Measurements from ENCODE around the gene IL2RG. TPM values are rescaled to one million over a fixed set of nuclear protein-coding genes. Genes with fewer than 3 reads are reported as not detected.

Gene IL2RG
- total and polyA plus RNA-seq, 2 experiments from 2014 or later: 0.26 TPM; not detected in 1

- Histone ChIP-seq H3K4me2 (no peak overlapping the region), H2AFZ (no peak overlapping the region), H3K4me3 (no peak overlapping the region), H3K27ac (ENCODE audit: low read depth) (no peak overlapping the region), H4K20me1 (replicated peaks; ENCODE audit: insufficient read depth) (no peaks in the 10 kb centered on the region), H3F3A (replicated peaks; ENCODE audit: low read depth) (no peaks in the 10 kb centered on the region), H3K27me3 (ENCODE audit: insufficient read depth) (no peaks in the 10 kb centered on the region), H3K36me3 (ENCODE audit: insufficient read depth) (0 out of 2 replicates have a peak, but pooled peaks cover 4% of the 10 kb centered on the region), H3K4me1 (ENCODE audit: insufficient read depth) (no peaks in the 10 kb centered on the region), H3K9me2 (ENCODE audit: insufficient read depth) (no peaks in the 10 kb centered on the region), H3K79me2 (replicated peaks; ENCODE audit: insufficient read depth) (no peaks in the 10 kb centered on the region)
- TF ChIP-seq, protein P1, sequence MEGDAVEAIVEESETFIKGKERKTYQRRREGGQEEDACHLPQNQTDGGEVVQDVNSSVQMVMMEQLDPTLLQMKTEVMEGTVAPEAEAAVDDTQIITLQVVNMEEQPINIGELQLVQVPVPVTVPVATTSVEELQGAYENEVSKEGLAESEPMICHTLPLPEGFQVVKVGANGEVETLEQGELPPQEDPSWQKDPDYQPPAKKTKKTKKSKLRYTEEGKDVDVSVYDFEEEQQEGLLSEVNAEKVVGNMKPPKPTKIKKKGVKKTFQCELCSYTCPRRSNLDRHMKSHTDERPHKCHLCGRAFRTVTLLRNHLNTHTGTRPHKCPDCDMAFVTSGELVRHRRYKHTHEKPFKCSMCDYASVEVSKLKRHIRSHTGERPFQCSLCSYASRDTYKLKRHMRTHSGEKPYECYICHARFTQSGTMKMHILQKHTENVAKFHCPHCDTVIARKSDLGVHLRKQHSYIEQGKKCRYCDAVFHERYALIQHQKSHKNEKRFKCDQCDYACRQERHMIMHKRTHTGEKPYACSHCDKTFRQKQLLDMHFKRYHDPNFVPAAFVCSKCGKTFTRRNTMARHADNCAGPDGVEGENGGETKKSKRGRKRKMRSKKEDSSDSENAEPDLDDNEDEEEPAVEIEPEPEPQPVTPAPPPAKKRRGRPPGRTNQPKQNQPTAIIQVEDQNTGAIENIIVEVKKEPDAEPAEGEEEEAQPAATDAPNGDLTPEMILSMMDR (conservative IDR thresholded peaks at IDR 0.05; ENCODE audit: low read depth in 2 of 2): peak; percentile 75 to 84
- TF ChIP-seq POLR2AphosphoS5 (IDR thresholded peaks at IDR 0.05; ENCODE audit: low read depth): no peak
- TF ChIP-seq STAT1 (IDR thresholded peaks at IDR 0.05; ENCODE audit: unreplicated experiment): no peak
- Mint-ChIP-seq H3K4me1 (peaks cover 7% of the 10 kb centered on the region; the same call in 2 of the 3 replicates), H3K36me3 (ENCODE audit: low read depth) (peaks cover 81% of the 10 kb centered on the region), H3K9me3 (no peaks in the 10 kb centered on the region), H3K4me3 (no peak overlapping the region), H3K27me3 (ENCODE audit: insufficient read depth, low read depth, poor library complexity) (peaks cover 10% of the 10 kb centered on the region), H3K27ac (no peak overlapping the region)
- ATAC-seq (peak; percentile 93), DNase-seq (ENCODE audit: low spot score) (peak; percentile 64)
Observed at GRCh38 chrX:71128915-71129765, 17.8 kb upstream of the IL2RG start.

DNA sequence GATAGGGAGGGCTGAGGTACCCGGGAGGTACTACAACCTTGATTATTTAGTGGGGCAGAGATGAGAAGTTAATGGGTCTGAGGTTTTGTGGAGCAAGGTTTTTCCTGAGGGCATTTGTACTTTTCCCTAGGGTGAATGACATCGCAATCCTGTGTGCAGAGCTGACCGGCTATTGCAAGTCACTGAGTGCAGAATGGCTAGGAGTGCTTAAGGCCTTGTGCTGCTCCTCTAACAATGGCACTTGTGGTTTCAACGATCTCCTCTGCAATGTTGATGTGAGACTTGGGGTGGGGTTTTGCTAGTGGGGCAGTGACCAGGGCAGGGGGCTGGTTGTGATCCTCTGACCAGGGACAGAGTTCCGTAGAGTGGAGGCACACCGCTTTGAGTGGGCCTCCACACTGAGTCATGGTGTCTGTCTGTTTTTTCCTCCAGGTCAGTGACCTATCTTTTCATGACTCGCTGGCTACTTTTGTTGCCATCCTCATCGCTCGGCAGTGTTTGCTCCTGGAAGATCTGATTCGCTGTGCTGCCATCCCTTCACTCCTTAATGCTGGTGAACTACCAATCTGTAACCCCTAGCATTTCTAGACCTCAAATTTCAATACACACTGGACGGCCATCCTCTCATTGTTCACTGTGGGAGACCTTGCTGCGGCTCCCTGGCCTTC is 16.9 kb upstream of the IL2RG start:
- H3K27me3 Mint-ChIP-seq (ENCODE audit: insufficient read depth, low read depth, poor library complexity): peaks cover 10% of the 10 kb centered on the region
- ATAC-seq: no peak
- TF ChIP-seq ZNF114 (CRISPR knock-in tag; IDR thresholded peaks at IDR 0.05): no peak
- no peak for TF ChIP-seq CREB1 (CRISPR knock-in tag; IDR thresholded peaks at IDR 0.05; ENCODE audit: low read depth)
- no peak for TF ChIP-seq POLR2AphosphoS5 (IDR thresholded peaks at IDR 0.05; ENCODE audit: low read depth)
- no peak for TF ChIP-seq ZNF462 (CRISPR knock-in tag; IDR thresholded peaks at IDR 0.05)
- TF ChIP-seq REST (IDR thresholded peaks at IDR 0.05; ENCODE audit: unreplicated experiment): no peak
- TF ChIP-seq JUNB (IDR thresholded peaks at IDR 0.05; ENCODE audit: unreplicated experiment): no peak

More for the DNA sequence above, 16.9 kb upstream of the IL2RG start:
- H3K27ac ChIP-seq (ENCODE audit: low read depth): no peak overlapping the region
- peaks cover 84% of the 10 kb centered on the region for H3K36me3 Mint-ChIP-seq (ENCODE audit: low read depth)
- no peak overlapping the region for H2AFZ ChIP-seq
- H3K36me3 ChIP-seq (ENCODE audit: insufficient read depth): 0 out of 2 replicates have a peak, but pooled peaks cover 4% of the 10 kb centered on the region
- no peaks in the 10 kb centered on the region for H3K9me2 ChIP-seq (ENCODE audit: insufficient read depth)
- no peak overlapping the region for H3K27ac Mint-ChIP-seq
- no peaks in the 10 kb centered on the region for H3F3A ChIP-seq (replicated peaks; ENCODE audit: low read depth)
- H3K4me1 ChIP-seq (ENCODE audit: insufficient read depth): no peaks in the 10 kb centered on the region
- H3K4me3 ChIP-seq: no peak overlapping the region
- no peaks in the 10 kb centered on the region for H3K79me2 ChIP-seq (replicated peaks; ENCODE audit: insufficient read depth)
- H3K4me1 Mint-ChIP-seq: peaks cover 7% of the 10 kb centered on the region; the same call in 2 of the 3 replicates
- no peaks in the 10 kb centered on the region for H3K27me3 ChIP-seq (ENCODE audit: insufficient read depth)
- no peaks in the 10 kb centered on the region for H4K20me1 ChIP-seq (replicated peaks; ENCODE audit: insufficient read depth)
- H3K9me3 Mint-ChIP-seq: no peaks in the 10 kb centered on the region
- H3K4me3 Mint-ChIP-seq: no peak overlapping the region
- H3K4me2 ChIP-seq: no peak overlapping the region
- DNase-seq (ENCODE audit: low spot score): no peak

Data from GM23338 (cell line).